ENCODE results near the gene ROCK1.
"Not testable (repeated sequence)": the region's sequence is repeated elsewhere in the genome, so short reads cannot be mapped to it uniquely, and the experiment has no call there.

Gene ROCK1

GRCh38 chr18:21049306-21049705 lies 62.3 kb downstream of the ROCK1 start:
- no peak for DNase-seq

GRCh38 chr18:21047126-21047525 lies 64.5 kb downstream of the ROCK1 start:
- DNase-seq: no peak

GRCh38 chr18:21040466-21040865 lies 71.1 kb downstream of the ROCK1 start:
- DNase-seq: no peak

- DNase-seq: no peak
These were observed 73.4 kb downstream of the ROCK1 start for GRCh38 chr18:21038201-21038600.

GRCh38 chr18:21031845-21032244 lies 79.8 kb downstream of the ROCK1 start:
- no peak for DNase-seq

GRCh38 chr18:21018257-21018656 lies 93.4 kb downstream of the ROCK1 start:
- DNase-seq: not testable (repeated sequence)

- no peak for DNase-seq
These were observed 99.3 kb downstream of the ROCK1 start for GRCh38 chr18:21012308-21012707.

- no peak for DNase-seq
These were observed 106.9 kb downstream of the ROCK1 start for GRCh38 chr18:21004726-21005125.

- no peak for DNase-seq
These were observed 110.9 kb downstream of the ROCK1 start for GRCh38 chr18:21000667-21001066.

GRCh38 chr18:20997371-20997770 lies 114.2 kb downstream of the ROCK1 start:
- DNase-seq: no peak

- no peak for DNase-seq
These were observed 115.2 kb downstream of the ROCK1 start for GRCh38 chr18:20996418-20996817.

- DNase-seq: no peak
These were observed 122.9 kb downstream of the ROCK1 start for GRCh38 chr18:20988726-20989125.

- DNase-seq: no peak
These were observed 136.5 kb downstream of the ROCK1 start for GRCh38 chr18:20975077-20975476.

GRCh38 chr18:20971886-20972267 lies 139.7 kb downstream of the ROCK1 start:
- DNase-seq: no peak

- no peak for DNase-seq
These were observed 144.8 kb downstream of the ROCK1 start for GRCh38 chr18:20966795-20967194.

- no peak for DNase-seq
These were observed 148.6 kb downstream of the ROCK1 start for GRCh38 chr18:20963027-20963426.

- DNase-seq: no peak
These were observed 150.9 kb downstream of the ROCK1 start for GRCh38 chr18:20960735-20961134.

- not testable (repeated sequence) for DNase-seq
These were observed 160.8 kb downstream of the ROCK1 start for GRCh38 chr18:20950827-20951226.
